HG02885 (cell line): ENCODE results near the gene ARHGAP36.

Experiments used
- ATAC-seq: cut with Tn5 transposase; IDR thresholded peaks from one replicate; pipeline ENCODE4 v1.9.1; 2021; ENCODE audit warnings: mild to moderate bottlenecking; ENCODE audit not compliant: unreplicated experiment, poor library complexity

The ARHGAP36 gene

GRCh38 chrX:131058136-131058868 lies at the start of gene ARHGAP36:
Gene ARHGAP36 (plus strand): TSS chrX:131058346. CDS start chrX:131081666, 23,320 bp downstream.
- no peak for ATAC-seq

- ATAC-seq = no peak
Observed at GRCh38 chrX:131010186-131010585, 48.0 kb upstream of the ARHGAP36 start.

- no peak for ATAC-seq
Observed at GRCh38 chrX:131025336-131025735, 32.8 kb upstream of the ARHGAP36 start.

- ATAC-seq = no peak
Observed at GRCh38 chrX:131032354-131033230, 25.6 kb upstream of the ARHGAP36 start.

GRCh38 chrX:131034063-131034462 lies 24.1 kb upstream of the ARHGAP36 start:
- ATAC-seq = no peak

GRCh38 chrX:131040781-131041180 lies 17.4 kb upstream of the ARHGAP36 start:
- ATAC-seq = no peak

GRCh38 chrX:131041667-131042066 lies 16.5 kb upstream of the ARHGAP36 start:
- ATAC-seq = no peak

- no peak for ATAC-seq
Observed at GRCh38 chrX:131045726-131046125, 12.4 kb upstream of the ARHGAP36 start.

GRCh38 chrX:131046596-131046995 lies 11.6 kb upstream of the ARHGAP36 start:
- no peak for ATAC-seq

GRCh38 chrX:131047180-131047579 lies 11.0 kb upstream of the ARHGAP36 start:
- ATAC-seq = no peak

GRCh38 chrX:131053076-131053475 lies 5.1 kb upstream of the ARHGAP36 start:
- no peak for ATAC-seq

- no peak for ATAC-seq
Observed at GRCh38 chrX:131054906-131055305, 3.2 kb upstream of the ARHGAP36 start.

GRCh38 chrX:131057706-131058105 lies 440 bp upstream of the ARHGAP36 start:
- no peak for ATAC-seq

GRCh38 chrX:131059246-131059645 lies 1.1 kb downstream of the ARHGAP36 start:
- no peak for ATAC-seq

GRCh38 chrX:131060147-131060546 lies 2.0 kb downstream of the ARHGAP36 start:
- ATAC-seq = no peak

GRCh38 chrX:131061306-131061705 lies 3.2 kb downstream of the ARHGAP36 start:
- no peak for ATAC-seq

GRCh38 chrX:131063613-131064012 lies 5.5 kb downstream of the ARHGAP36 start:
- no peak for ATAC-seq

- no peak for ATAC-seq
Observed at GRCh38 chrX:131066237-131066636, 8.1 kb downstream of the ARHGAP36 start.

GRCh38 chrX:131067216-131067615 lies 9.1 kb downstream of the ARHGAP36 start:
- ATAC-seq = no peak

- ATAC-seq = no peak
Observed at GRCh38 chrX:131067846-131068745, 9.9 kb downstream of the ARHGAP36 start.
